ENCODE data around the gene BBS9.

The BBS9 gene

DNA sequence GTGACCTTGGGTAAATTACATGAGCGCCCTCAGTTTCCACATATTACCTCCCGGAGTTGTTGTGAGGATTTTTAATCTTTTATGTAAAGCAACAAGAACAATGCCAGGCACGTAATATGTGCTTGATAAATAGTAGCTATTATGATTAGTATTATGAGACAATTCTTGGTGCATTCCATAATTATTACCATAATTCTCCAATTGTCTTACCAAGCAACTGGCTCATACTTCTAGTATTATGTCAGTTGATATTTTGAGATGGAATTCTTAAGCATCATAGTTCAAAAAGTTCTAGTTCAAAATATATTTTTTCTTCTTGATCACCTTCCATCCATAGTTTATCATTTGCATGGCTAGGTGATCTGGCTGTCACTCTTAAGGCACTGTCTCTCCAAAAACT lies 259.0 kb downstream of the BBS9 start:
- no peak for DNase-seq

DNA sequence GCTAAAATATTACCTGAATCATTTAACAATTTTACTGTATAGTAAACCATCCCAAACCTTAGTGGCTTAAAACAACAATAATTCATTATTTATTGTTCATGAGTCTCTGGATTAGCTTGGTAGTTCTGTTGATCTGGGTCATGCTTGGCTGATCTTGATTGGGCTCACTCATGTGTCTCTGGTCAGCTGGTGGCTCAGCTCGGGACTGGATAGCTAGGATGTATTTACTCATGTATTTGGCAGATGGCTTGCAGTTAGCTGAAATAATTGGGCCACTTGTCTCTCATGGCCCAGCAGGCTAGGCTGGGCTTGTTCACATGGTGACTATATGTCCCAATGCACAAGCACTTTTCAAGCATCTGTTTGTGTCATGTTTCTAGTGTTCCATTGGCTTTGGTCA lies 262.8 kb downstream of the BBS9 start:
- no peak for DNase-seq

DNA sequence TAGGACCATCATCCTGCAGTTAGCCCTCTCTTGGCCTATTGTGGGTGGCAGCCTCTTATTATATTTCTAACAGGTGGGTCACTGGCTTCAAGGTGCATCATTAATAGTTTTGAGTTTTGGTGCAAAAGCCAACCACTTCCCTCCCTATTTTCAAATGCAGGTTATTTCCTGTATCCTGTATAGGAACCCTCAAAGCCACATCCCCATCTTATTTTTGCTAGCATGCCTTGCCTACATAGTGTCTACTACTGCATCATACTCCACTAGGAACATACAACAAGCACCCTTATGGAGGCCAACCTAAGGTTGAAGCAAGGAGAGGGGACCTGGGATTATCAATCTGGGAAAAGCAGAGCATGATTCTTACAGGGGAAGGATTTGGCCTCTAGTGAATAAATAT lies 264.4 kb downstream of the BBS9 start:
- DNase-seq = no peak

DNA sequence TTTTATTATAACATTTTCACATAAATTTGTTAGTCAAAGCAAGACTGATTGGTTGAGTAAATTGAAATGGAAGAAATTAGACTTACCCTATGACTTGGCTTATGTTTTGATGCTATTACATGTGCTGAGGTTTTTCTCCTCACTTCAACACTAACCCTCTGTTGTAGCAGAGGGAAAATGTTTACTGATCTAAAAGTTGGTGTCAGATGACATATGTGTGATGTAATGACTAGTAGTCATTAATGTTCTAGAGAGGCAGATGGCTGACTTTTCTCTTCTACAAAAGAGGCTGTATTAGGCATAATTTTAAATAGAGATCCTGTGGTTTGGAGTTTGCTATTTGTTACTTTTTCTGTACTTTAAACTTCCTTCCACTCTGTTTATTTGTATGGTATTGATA lies 266.0 kb downstream of the BBS9 start:
- DNase-seq = no peak

GRCh38 chr7:33399528-33400213 lies 270.3 kb downstream of the BBS9 start:
- no peak for DNase-seq

- DNase-seq = no peak
Observed at GRCh38 chr7:33400214-33400538, 270.8 kb downstream of the BBS9 start.

DNA sequence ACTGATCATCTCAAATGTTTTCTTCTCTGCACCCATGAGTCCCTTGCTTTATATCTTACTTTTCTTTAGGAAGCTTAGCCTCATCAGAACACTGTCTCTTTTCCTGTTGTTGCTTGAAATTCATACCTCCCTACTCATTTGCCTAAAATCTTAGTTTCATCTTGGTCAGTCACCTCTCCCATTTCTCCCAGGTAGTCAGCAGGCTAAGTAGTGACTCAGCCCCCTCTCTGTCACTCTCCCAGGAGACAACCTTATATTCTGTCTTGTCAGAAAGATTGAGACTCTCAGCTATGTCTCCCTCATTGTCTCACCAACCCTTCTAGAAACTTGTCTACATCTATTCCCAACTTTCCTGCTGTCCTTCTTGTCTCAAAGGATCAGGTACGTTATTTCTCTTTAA lies 280.9 kb downstream of the BBS9 start:
- DNase-seq = no peak

DNA sequence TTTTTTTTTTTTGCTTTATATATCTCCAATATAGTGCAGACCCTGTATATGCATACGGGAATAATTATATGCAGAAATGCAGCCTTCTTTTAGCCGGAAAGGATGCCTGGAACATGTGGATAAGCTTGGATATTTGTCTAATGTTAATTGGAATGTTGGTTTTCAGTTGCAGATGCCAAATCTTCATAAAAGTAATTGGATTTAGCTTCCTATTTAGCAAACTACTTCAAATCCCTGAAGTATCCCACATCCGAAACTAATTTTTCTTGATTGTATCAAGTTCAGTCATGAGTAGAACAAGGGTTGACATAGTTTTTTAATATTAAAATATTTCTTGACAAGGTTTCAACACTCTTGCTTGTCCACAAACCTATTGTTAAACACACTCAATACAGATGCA lies 281.7 kb downstream of the BBS9 start:
- DNase-seq = no peak

DNA sequence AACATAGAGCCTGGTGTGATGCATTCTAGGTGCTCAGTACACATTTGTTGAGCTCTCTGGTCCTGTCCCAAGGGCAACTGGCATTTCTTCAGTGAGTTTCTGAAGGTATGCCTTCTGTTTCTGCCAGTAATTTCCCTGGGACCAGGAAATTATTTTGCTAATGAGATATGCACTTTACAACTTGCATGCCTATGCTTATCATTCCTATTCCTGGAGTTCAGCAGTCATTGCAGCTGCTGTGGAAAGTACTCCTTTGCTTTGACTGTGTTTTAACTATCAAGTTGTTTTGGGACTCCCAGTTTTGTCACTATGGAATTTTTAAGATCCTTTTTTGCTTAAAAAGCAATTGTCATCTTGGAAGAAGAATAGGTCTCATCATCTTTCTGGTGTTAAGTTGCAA lies 283.0 kb downstream of the BBS9 start:
- no peak for DNase-seq

DNA sequence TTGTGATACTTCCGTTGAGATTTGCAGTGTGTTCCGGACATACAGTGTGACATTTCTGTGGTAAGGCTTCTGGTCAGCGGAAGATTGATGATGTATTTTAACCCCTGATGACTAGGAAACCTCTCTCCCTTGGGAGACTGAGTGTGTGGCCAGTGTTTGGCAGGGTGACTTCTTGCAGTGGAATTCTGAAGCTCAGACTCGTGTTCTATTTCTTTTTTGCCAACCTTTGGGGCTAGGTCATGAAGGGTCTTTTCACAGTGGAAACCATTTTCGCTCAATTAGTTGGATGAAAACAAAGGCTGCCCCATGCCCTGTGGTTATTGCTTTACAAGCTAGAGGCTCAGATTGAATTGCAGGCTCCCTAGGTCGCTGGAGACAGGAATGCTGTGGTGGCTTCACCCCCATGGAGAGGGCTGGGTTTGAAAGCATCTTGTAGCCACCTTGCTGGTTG lies 288.9 kb downstream of the BBS9 start:
- no peak for DNase-seq

DNA sequence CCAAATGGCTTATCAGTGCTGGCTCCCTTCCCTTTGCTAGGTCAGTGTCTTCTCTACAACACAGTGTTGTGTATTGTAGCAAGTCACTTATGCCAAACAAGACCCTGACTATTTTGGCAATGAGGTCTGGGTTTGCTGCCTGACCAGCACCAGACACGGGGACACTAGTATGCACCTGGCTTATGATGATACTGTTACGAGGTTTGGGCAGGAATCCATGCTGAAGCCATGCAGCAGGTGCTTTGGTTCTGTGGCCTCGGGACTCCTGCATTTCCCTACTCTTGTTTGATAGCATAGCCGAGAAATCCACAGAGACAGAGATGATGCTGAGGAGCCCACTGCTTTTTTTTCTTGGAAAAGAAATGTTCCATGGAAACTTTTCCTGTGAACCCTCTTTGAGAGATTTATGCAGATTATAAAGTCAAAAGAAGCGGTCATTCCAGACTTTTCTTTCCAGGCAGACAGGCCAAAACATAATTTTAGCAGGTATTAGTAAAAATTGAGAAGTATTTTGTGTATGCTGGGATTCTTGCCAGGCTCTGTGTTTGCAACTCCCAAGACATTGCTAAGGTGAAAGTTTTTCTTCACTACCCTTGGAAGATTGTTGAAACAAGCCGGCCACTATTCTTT lies 291.1 kb downstream of the BBS9 start:
- peak; percentile 45 for DNase-seq

GRCh38 chr7:33421429-33421828 lies 292.1 kb downstream of the BBS9 start:
- DNase-seq = no peak

GRCh38 chr7:33422141-33422540 lies 292.8 kb downstream of the BBS9 start:
- DNase-seq = no peak

GRCh38 chr7:33422825-33423645 lies 293.7 kb downstream of the BBS9 start:
- no peak for DNase-seq

- DNase-seq = no peak
Observed at GRCh38 chr7:33423646-33424020, 294.3 kb downstream of the BBS9 start.

DNA sequence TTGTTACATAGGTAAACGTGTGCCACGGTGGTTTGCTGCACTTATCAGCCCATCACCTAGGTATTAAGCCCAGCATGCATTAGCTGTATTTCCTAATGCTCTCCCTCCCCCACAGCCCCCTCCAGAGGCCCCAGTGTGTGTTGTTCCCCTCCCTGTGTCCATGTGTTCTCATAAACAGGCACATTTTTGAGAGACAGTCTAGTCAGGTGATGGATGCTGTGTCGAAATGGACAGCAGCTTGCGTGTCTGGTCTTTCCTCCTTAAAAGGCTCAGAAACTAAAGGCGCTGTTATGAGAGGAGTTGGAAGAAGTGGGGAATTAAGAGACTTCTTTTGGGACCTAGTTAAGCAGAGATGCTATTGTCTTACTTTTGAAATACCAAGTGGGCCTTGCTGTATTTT lies 296.0 kb downstream of the BBS9 start:
- DNase-seq = no peak

DNA sequence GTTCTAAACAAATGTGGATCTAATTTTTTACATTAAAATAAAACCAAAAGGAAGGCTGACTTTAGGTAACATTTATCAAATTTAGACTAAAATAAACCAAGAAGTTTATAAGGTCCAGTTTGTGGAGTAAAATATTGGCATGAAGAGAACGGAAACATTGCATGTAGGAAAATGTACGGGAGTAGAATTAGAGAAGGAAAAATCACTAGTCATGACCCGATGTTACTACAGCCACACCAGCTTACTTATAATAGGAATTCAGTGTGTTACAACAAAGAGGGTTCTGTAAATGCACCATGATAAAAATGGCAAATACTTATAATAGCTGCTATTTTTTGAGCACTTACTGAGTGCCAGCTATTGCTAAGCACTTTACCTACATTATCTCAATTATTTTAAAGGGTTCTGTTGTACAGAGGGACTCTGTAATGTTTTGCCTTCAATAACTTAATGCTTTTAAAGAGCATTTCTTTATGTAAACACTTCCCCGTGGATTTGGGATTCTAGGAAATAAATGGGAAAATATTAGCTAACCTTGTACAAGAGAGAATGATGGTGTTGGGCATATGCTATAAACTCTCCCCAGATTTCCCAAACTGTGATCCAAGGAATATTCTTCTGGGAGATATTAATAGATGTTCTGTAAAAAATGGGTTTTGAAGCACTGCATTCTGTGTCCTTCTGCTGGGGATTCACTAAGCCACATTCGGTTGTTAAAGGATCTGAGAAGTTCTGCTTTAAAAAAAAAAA lies 296.7 kb downstream of the BBS9 start:
- no peak for DNase-seq

- DNase-seq = no peak
Observed at GRCh38 chr7:33428415-33428814, 299.1 kb downstream of the BBS9 start.

- DNase-seq = no peak
Observed at GRCh38 chr7:33431543-33431942, 302.2 kb downstream of the BBS9 start.

GRCh38 chr7:33432821-33433220 lies 303.5 kb downstream of the BBS9 start:
- DNase-seq = no peak

GRCh38 chr7:33433357-33433756 lies 304.0 kb downstream of the BBS9 start:
- DNase-seq = no peak

- DNase-seq = no peak
Observed at GRCh38 chr7:33444511-33444910, 315.1 kb downstream of the BBS9 start.

DNA sequence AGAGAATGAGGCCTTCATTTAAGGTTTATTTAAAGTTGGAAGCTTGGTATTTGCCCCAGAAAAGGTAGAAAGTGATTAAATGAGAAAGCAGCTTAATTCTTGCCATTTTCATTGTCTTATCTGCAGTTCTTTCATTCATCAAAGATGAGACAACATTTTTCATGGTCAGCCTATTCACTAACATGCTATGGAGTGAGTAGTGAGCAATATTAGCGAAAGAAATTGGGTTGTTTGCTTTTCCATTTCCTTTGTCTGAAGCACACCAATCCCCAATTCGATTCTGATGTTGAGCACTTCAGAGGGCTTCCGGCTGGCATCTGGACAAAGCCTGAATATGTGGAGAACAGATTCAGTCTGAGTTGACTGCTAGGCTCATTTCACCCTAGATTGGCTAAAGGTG lies 317.2 kb downstream of the BBS9 start:
- DNase-seq = no peak

DNA sequence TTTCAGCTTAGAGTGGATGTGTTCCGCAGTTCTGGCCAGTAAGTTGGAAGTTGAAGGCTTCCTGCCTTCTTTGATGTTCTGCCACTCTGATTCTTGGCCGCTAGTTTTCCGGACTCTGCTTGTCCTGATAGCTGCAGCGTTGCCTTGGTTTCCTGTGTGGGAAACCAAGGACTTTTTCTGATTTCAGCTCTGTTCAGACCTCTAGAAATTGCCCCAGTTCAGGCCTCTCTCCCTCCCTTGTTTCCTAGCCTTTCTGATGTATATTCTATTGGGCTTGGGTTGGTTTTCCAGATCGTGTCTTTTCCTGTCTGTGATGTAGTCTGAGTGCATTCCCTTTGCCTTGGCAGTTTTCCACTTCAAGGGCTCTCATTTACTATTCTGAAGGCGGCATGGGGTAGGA lies 318.7 kb downstream of the BBS9 start:
- no peak for DNase-seq
